SK-N-MC (cell line): ENCODE data around the gene ZNF384.

Source experiments
- EZH2 ChIP-seq: fragments of 200-600 bp; sonication (generic); IDR thresholded peaks from one replicate; pipeline ENCODE4 v1.6.1; 2017; ENCODE audit warnings: antibody characterized with exemption
- POLR2AphosphoS5 ChIP-seq: IDR thresholded peaks from 2 replicates; pipeline ENCODE4 v1.6.1; 2012; ENCODE audit warnings: mild to moderate bottlenecking, low read depth, low read length, borderline replicate concordance

DNA sequence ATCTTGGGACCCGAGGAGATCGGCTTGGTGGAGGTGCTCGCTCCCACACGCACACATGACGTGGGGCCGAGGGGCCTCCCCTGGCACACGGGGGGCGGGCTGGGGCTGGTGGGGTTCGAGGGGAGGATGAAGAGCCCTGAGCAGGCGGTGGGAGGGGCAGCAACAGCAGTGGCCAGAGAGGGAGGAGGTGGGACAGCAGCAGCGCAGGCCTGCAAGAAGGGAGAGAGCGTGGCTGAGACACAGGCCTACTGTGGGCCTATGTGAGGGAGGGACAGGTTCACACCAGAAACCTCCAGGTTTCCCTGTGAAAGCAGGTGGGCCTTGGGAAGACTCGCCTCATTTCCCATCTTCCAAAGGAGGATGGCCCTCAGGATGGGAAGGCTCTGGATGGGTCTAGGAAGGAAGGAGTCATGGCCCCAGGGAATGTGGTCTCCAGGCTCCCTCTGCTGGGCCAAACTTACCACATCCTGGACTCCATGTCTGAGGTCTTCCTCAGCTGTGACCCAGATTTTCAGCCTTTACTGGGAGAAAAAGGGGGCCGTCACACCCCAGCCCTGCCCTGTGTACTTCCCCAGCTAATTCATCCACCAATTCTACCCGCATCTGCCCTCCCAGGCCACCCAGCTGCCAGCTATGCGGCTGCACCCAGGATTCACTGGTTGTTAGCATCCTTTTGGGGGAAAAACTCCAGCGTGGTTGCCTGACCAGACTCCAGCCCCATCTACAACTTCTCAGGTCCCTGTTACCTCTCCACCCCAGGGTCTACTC, 8.6 kb upstream of the ZNF384 start:
- TF ChIP-seq EZH2 (no peak), POLR2AphosphoS5 (no peak)
